Esophagus squamous epithelium (tissue), 5 donors: ENCODE measurements around the gene KRT86. TPM values are rescaled to one million over a fixed set of nuclear protein-coding genes. Genes with fewer than 3 reads are reported as not detected.

Experiments used
- DNase-seq: peaks from one replicate; lab custom pipeline; 2025; lab: John Stamatoyannopoulos, UW
- H3K27ac ChIP-seq, 4 donors: fragments of 200-600 bp; sonication (generic); one replicate each; pipeline ENCODE4 v1.5.1; 2016 to 2019; ENCODE audit warnings: mild to moderate bottlenecking in 1 of 4
- H3K27me3 ChIP-seq, 4 donors: fragments of 200-600 bp; sonication (generic); 1 replicate in 3 of 4; 2 replicates in 1 of 4; pipeline versions ENCODE4 v1.5.1 to v1.6.0; 2017 to 2021; ENCODE audit warnings: antibody characterized with exemption in 1 of 4
- H3K36me3 ChIP-seq, 3 donors: fragments of 200-600 bp; sonication (generic); one replicate each; pipeline ENCODE4 v1.5.1; 2016 to 2019
- H3K4me1 ChIP-seq, 3 donors: fragments of 200-600 bp; sonication (generic); one replicate each; pipeline ENCODE4 v1.5.1; 2017 to 2019
- H3K4me3 ChIP-seq, 4 donors: fragments of 200-600 bp; sonication (generic); 1 replicate in 3 of 4; 2 replicates in 1 of 4; pipeline ENCODE4 v1.5.1; 2016 to 2019; ENCODE audit warnings: mild to moderate bottlenecking in 2 of 4, moderate library complexity in 1 of 4
- H3K9me3 ChIP-seq, 3 donors: fragments of 200-600 bp; sonication (generic); one replicate each; pipeline ENCODE4 v1.5.1; 2016 to 2019
- POLR2A ChIP-seq, 4 donors: fragments of 450-650 bp; IDR thresholded peaks; one replicate each; pipeline ENCODE4 v1.6.1; 2017; ENCODE audit warnings: antibody characterized with exemption in 4 of 4, mild to moderate bottlenecking in 4 of 4, moderate library complexity in 3 of 4
- WGBS, 2 donors: methylation state at CpG; one replicate each; pipeline ENCODE4 v1.1.5; 2018; 5-methylcytosine and 5-hydroxymethylcytosine counted together
- intact Hi-C: fragments of 100-400 bp; cut with DNase I; formaldehyde crosslinking; loops from one replicate; pipeline ENCODE4 v1.15.0; 2022
- total RNA-seq, 4 donors: library from RNA; depleted of rRNA; stranded (reverse); fragments of >200 nt; gene quantifications; one replicate each; pipeline ENCODE4 v1.1.0, GENCODE V29; 2016
- TF ChIP-seq, protein P1 (sequence below), 6 experiments: fragments of 450-650 bp in 4 of 6; fragments of 200-600 bp in 2 of 6; sonication (generic) in 2 of 6; IDR thresholded peaks; one replicate each; pipeline ENCODE4 v1.5.1; 2016 to 2019; ENCODE audit warnings: antibody characterized with exemption in 6 of 6, mild to moderate bottlenecking in 4 of 6, moderate library complexity in 4 of 6
- donor health status: DM: yes; HTN: yes; CAD: no.

KRT86 gene
- total RNA-seq, result not detected

DNA sequence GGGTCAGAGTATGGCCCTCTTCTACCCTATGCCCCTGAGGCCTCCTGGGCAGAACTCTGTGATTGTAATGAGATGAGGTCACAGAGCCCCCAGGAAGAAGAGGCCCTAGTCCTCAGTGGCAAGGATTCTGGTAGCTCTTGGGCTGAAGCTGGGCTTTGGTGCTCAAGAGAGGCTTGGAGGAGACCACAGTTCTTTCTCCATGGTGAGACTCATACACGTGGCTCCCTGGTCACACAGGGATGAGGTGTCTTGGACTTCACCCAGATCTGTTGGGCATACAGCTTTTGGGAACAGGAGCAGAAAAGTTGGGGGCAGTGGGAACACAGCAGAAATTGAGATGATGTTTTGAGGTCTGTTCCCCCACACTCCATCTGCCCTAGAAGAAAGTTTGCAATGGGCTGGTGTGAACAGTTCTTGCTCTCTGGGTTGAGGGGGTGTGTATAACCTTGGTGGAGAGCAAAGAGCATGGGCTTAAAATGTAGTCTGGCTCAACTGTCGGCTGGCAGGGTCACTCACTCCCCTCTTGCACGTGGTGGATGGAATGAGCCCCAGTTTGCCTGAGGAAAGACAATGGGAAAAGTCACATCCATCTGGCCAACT lies at the start of gene KRT86:
KRT86 (plus strand) TSS at position 125 of the 600 bp plus-strand sequence. CDS start 27,272 bp downstream, outside the sequence.
- no peak within 1 kb of the TSS for H3K4me3 ChIP-seq
- H3K27ac ChIP-seq, result no peak within 1 kb of the TSS
- H3K9me3 ChIP-seq, result no peaks in the 10 kb centered on the region
- H3K27me3 ChIP-seq, result peaks cover 0 to 35% (median 0%) of the 10 kb centered on the region in 4 donors
- no peak for TF ChIP-seq POLR2A (IDR thresholded peaks at IDR 0.05)
- TF ChIP-seq, protein P1, sequence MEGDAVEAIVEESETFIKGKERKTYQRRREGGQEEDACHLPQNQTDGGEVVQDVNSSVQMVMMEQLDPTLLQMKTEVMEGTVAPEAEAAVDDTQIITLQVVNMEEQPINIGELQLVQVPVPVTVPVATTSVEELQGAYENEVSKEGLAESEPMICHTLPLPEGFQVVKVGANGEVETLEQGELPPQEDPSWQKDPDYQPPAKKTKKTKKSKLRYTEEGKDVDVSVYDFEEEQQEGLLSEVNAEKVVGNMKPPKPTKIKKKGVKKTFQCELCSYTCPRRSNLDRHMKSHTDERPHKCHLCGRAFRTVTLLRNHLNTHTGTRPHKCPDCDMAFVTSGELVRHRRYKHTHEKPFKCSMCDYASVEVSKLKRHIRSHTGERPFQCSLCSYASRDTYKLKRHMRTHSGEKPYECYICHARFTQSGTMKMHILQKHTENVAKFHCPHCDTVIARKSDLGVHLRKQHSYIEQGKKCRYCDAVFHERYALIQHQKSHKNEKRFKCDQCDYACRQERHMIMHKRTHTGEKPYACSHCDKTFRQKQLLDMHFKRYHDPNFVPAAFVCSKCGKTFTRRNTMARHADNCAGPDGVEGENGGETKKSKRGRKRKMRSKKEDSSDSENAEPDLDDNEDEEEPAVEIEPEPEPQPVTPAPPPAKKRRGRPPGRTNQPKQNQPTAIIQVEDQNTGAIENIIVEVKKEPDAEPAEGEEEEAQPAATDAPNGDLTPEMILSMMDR (IDR thresholded peaks at IDR 0.05), result no peak
- no peak for DNase-seq
- 70 to 77% methylated on average over 2 to 3 of the region's 3 CpGs for WGBS, 2 donors
- intact Hi-C loops, result loop anchor here (5.0 kb wide), 1 partner anchor 107 kb away; no protein-coding TSS in a partner anchor
- peaks cover 3 to 13% (median 11%) of the 10 kb centered on the region in 3 donors for H3K4me1 ChIP-seq
- H3K36me3 ChIP-seq, result no peaks in the 10 kb centered on the region

DNA sequence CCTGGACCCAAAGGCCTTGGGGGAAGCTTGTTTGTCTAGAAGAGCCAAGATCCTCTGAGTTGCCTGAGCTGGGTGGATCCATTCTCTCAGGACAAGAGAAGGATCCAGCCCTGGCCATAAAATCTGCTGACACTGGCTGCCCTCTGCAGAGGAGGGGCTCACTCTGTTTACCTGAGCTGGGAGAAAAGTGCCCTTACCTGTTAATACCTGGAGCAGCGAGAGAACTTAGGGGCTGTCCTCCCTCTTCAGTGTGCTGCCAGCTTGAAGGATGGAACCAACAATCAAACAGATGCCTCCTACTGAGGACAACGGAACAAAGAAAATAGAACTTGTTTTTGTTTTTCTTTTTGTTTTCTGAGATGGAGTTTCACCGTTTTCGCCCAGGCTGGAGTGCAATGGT lies 48.7 kb upstream of the KRT86 start:
- intact Hi-C loops, result no loop called here
- WGBS, 2 donors, result 87 to 91% methylated on average over 4 of the region's 4 CpGs
- no peak overlapping the region for H3K27ac ChIP-seq
- no peaks in the 10 kb centered on the region for H3K36me3 ChIP-seq
- H3K4me1 ChIP-seq, result peaks cover 0 to 25% (median 9%) of the 10 kb centered on the region in 3 donors
- H3K27me3 ChIP-seq, result peaks cover 0 to 38% (median 0%) of the 10 kb centered on the region in 4 donors
- TF ChIP-seq, protein P1 (IDR thresholded peaks at IDR 0.05), result no peak
- TF ChIP-seq POLR2A (IDR thresholded peaks at IDR 0.05), result no peak
- H3K9me3 ChIP-seq, result no peaks in the 10 kb centered on the region
- no peak overlapping the region for H3K4me3 ChIP-seq
- DNase-seq, result no peak

DNA sequence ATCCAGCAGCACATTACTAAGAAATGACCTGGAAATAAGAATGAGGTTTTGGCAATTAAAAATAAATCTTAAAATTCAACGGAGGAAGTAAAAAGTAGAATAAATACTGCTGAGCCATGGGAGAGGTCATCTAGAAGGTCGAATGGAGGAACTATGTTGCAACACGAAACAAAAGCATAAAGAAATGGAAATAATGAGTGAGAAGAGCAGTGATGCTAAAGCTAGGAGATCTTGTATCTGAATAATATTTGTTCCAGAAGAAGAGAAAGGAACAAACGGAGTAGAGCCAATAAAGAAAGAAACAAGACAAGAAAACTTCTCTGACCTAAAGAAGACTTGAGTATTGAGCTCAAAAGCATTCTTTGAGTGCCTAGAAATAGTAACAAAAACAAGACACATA lies 48.0 kb upstream of the KRT86 start:
- WGBS, 2 donors, result 49 to 62% methylated on average over 4 of the region's 4 CpGs
- Histone ChIP-seq H3K27ac (no peak overlapping the region), H3K9me3 (no peaks in the 10 kb centered on the region), H3K27me3 (peaks cover 0 to 40% (median 0%) of the 10 kb centered on the region in 4 donors), H3K36me3 (no peaks in the 10 kb centered on the region), H3K4me1 (peaks cover 0 to 25% (median 13%) of the 10 kb centered on the region in 3 donors), H3K4me3 (no peak overlapping the region)
- intact Hi-C loops, result no loop called here
- DNase-seq, result no peak
- TF ChIP-seq, protein P1 (IDR thresholded peaks at IDR 0.05), result no peak
- no peak for TF ChIP-seq POLR2A (IDR thresholded peaks at IDR 0.05)

DNA sequence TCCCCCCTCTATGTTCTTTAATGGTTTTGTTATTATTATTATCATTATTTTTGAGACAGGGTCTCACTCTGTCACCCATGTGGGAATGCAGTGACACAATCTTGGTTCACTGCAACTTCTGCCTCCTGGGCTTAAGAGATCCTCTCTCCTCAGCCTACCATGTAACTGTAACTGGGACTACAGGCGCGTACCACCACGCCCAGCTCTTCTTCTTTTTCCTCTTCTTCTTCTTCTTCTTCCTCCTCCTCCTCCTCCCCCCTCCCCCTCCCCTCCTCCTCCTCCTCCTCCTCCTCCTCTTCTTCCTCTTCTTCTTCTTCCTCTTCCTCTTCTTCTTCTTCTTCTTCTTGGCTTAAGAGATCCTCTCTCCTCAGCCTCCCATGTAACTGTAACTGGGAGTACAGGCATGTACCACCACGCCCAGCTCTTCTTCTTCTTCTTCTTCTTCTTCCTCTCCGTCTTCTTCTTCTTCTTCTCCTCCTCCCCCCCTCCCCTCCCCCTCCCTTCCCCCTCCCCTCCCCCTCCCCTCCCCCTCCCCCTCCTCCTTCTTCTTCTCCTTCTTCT lies 46.8 kb upstream of the KRT86 start:
- Histone ChIP-seq H3K36me3 (no peaks in the 10 kb centered on the region), H3K4me3 (no peak overlapping the region), H3K27me3 (peaks cover 0 to 40% (median 0%) of the 10 kb centered on the region in 4 donors), H3K27ac (no peak overlapping the region), H3K9me3 (no peaks in the 10 kb centered on the region), H3K4me1 (peaks cover 11 to 29% (median 22%) of the 10 kb centered on the region in 3 donors)
- intact Hi-C loops, result no loop called here
- WGBS, 2 donors, result 70 to 71% methylated on average over 5 of the region's 5 CpGs
- no peak for TF ChIP-seq POLR2A (IDR thresholded peaks at IDR 0.05)
- TF ChIP-seq, protein P1 (IDR thresholded peaks at IDR 0.05), result no peak
- no peak for DNase-seq

DNA sequence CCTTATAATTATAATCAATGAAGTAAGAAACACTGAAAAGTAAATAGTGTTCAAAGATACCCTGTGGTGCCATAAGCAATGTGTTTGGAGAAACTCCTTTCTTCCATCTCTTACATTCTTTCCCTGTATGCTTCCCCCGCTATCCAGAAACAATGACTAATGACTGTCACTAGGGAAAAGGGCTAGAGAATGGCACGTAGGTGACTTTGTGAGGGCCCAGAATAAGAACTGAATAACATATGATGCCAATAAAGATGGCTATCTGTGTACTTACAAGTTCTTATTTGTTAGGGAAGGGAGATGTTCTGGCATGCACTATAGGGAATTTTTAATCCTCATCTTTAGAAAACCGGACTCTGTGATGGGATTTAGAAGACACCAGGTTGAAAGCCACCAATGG lies 46.1 kb upstream of the KRT86 start:
- intact Hi-C loops, result no loop called here
- TF ChIP-seq POLR2A (IDR thresholded peaks at IDR 0.05), result no peak
- TF ChIP-seq, protein P1 (IDR thresholded peaks at IDR 0.05), result no peak
- 34 to 42% methylated on average over 3 of the region's 3 CpGs for WGBS, 2 donors

More for the DNA sequence above, 46.1 kb upstream of the KRT86 start:
- H3K27me3 ChIP-seq, result peaks cover 0 to 40% (median 0%) of the 10 kb centered on the region in 4 donors
- H3K4me3 ChIP-seq, result no peak overlapping the region
- no peaks in the 10 kb centered on the region for H3K9me3 ChIP-seq
- no peak for DNase-seq
- no peaks in the 10 kb centered on the region for H3K36me3 ChIP-seq
- H3K4me1 ChIP-seq, result peaks cover 18 to 36% (median 29%) of the 10 kb centered on the region in 3 donors
- H3K27ac ChIP-seq, result no peak overlapping the region
